ENCODE results near the gene ABTB2.

ABTB2 gene

DNA sequence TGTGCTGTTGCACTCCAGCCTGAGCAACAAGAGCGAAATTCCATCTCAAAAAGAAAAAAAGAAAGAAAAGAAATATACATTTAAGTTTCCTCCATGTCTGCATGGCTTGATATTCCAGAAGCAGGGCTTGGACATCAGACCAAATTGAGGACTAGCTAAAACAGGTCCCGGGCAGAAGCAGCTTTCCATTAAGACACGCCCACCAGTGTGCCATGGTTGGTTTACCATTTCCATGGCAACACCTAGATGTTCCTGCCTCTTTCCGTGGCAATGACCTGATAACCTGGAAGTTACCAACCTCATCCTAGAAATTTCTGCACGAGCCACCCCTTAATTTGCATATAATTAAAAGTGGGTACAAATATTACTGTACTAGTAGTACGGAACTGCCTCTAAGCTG, 141.1 kb downstream of the ABTB2 start:
- H3K4me3 ChIP-seq (replicated peaks; ENCODE audit: insufficient read depth, low read length): no peak overlapping the region
- no peaks in the 10 kb centered on the region for H3K27me3 ChIP-seq (ENCODE audit: insufficient read depth, poor library complexity, severe bottlenecking)
- no peak overlapping the region for H3K27ac ChIP-seq (replicated peaks)
- TF ChIP-seq SPI1 (IDR thresholded peaks at IDR 0.05; ENCODE audit: borderline replicate concordance, low read depth) (no peak), POLR2AphosphoS5 (IDR thresholded peaks at IDR 0.05; ENCODE audit: low read depth) (no peak), REST (IDR thresholded peaks at IDR 0.05; ENCODE audit: insufficient replicate concordance, low read depth) (no peak), CTCF (IDR thresholded peaks at IDR 0.05; ENCODE audit: insufficient read depth, low read length) (no peak), GABPA (IDR thresholded peaks at IDR 0.05; ENCODE audit: low read depth) (no peak)
- no peak for DNase-seq (ENCODE audit: low read depth in 1 of 2, low spot score in 1 of 2)

GRCh38 chr11:34215806-34216453, 141.9 kb downstream of the ABTB2 start:
- Histone ChIP-seq H3K27me3 (ENCODE audit: insufficient read depth, poor library complexity, severe bottlenecking) (no peaks in the 10 kb centered on the region), H3K4me3 (replicated peaks; ENCODE audit: insufficient read depth, low read length) (no peak overlapping the region), H3K27ac (replicated peaks) (no peak overlapping the region)
- DNase-seq (ENCODE audit: low read depth in 1 of 2, low spot score in 1 of 2): no peak
- TF ChIP-seq GABPA (IDR thresholded peaks at IDR 0.05; ENCODE audit: low read depth) (no peak), SPI1 (IDR thresholded peaks at IDR 0.05; ENCODE audit: borderline replicate concordance, low read depth) (no peak), CTCF (IDR thresholded peaks at IDR 0.05; ENCODE audit: insufficient read depth, low read length) (no peak), REST (IDR thresholded peaks at IDR 0.05; ENCODE audit: insufficient replicate concordance, low read depth) (no peak), POLR2AphosphoS5 (IDR thresholded peaks at IDR 0.05; ENCODE audit: low read depth) (no peak)

GRCh38 chr11:34214961-34215805, 142.6 kb downstream of the ABTB2 start:
- TF ChIP-seq CTCF (IDR thresholded peaks at IDR 0.05; ENCODE audit: insufficient read depth, low read length): no peak
- TF ChIP-seq GABPA (IDR thresholded peaks at IDR 0.05; ENCODE audit: low read depth): no peak
- no peak for TF ChIP-seq POLR2AphosphoS5 (IDR thresholded peaks at IDR 0.05; ENCODE audit: low read depth)
- TF ChIP-seq REST (IDR thresholded peaks at IDR 0.05; ENCODE audit: insufficient replicate concordance, low read depth): no peak
- no peak for TF ChIP-seq SPI1 (IDR thresholded peaks at IDR 0.05; ENCODE audit: borderline replicate concordance, low read depth)
- no peak for DNase-seq (ENCODE audit: low read depth in 1 of 2, low spot score in 1 of 2)
- Histone ChIP-seq H3K27ac (replicated peaks) (no peak overlapping the region), H3K27me3 (ENCODE audit: insufficient read depth, poor library complexity, severe bottlenecking) (no peaks in the 10 kb centered on the region), H3K4me3 (replicated peaks; ENCODE audit: insufficient read depth, low read length) (no peak overlapping the region)
